ENCODE results near the gene ZSCAN4. TPM values are rescaled to one million over a fixed set of nuclear protein-coding genes. Genes with fewer than 3 reads are reported as not detected.

The ZSCAN4 gene
- total RNA-seq (2022) (not detected in 2 replicates), Bru-seq, nascent RNA (not detected), BruChase-seq, experiment 1, labeled RNA remaining after a 2-hour chase (percentile 8 among the genes with signal in this experiment), BruChase-seq, experiment 2, labeled RNA remaining after a 6-hour chase (not detected)
- long read RNA-seq = 0 reads

DNA sequence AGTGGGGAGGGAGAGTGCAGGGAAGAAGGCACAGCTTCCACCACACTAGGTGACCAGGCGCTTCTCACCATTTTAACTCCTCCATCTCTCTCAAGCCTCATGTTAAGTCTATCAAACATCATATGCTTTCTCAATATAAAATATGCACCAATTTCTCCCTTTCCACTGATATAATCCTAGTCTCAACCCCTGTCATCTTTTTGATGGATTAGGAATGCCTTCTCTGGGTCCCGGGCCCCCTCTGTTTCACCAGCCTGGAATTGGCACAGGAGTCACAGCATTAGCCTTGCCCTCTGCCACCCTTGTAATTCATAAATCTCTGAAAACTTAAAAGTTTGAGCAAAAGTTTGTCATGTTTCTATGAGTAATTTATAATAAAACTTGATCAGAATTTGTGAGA lies at the start of gene ZSCAN4:
ZSCAN4 (plus strand) TSS at position 301 of the 400 bp plus-strand sequence. CDS start 7,211 bp downstream, outside the sequence.
- Mint-ChIP-seq H3K27me3 (ENCODE audit: insufficient read depth, unreplicated experiment) (peaks cover 5% of the 10 kb centered on the region), H3K9me3 (ENCODE audit: unreplicated experiment) (no peaks in the 10 kb centered on the region), H3K36me3 (ENCODE audit: insufficient read depth, unreplicated experiment) (no peaks in the 10 kb centered on the region), H3K4me3 (ENCODE audit: unreplicated experiment) (no peak within 1 kb of the TSS), H3K27ac (ENCODE audit: unreplicated experiment) (no peak within 1 kb of the TSS), H3K4me1 (ENCODE audit: low read depth, unreplicated experiment) (no peaks in the 10 kb centered on the region)
- Histone ChIP-seq H3K4me3 (ENCODE audit: low read depth, low read length) (no peak within 1 kb of the TSS), H3K9me3 (no peaks in the 10 kb centered on the region), H3K4me1 (no peaks in the 10 kb centered on the region), H3K36me3 (ENCODE audit: control insufficient read depth, insufficient read depth, low read length) (no peaks in the 10 kb centered on the region), H3K27me3 (replicated peaks; ENCODE audit: control insufficient read depth, insufficient read depth, low read length) (no peaks in the 10 kb centered on the region)
- BruUV-seq (replicated peaks) = no TSS peak
- ChIA-PET POLR2A (no interaction called here), CTCF (no interaction called here)
- TF ChIP-seq CTCF (IDR thresholded peaks at IDR 0.05; ENCODE audit: insufficient read depth in 1 of 2, low read depth in 1 of 2, low read length in 1 of 2, severe bottlenecking in 1 of 2, unreplicated experiment in 1 of 2) = no peak
- intact Hi-C loops (cut with micrococcal nuclease; ENCODE audit: unreplicated experiment) = no loop called here
- no peak for DNase-seq

GRCh38 chr19:57620673-57621348 lies 47.9 kb upstream of the ZSCAN4 start:
- Mint-ChIP-seq H3K4me1 (ENCODE audit: low read depth, unreplicated experiment) (no peaks in the 10 kb centered on the region), H3K36me3 (ENCODE audit: insufficient read depth, unreplicated experiment) (peaks cover 36% of the 10 kb centered on the region), H3K27ac (ENCODE audit: unreplicated experiment) (no peak overlapping the region), H3K9me3 (ENCODE audit: unreplicated experiment) (peaks cover 54% of the 10 kb centered on the region), H3K27me3 (ENCODE audit: insufficient read depth, unreplicated experiment) (no peaks in the 10 kb centered on the region), H3K4me3 (ENCODE audit: unreplicated experiment) (no peak overlapping the region)
- BruUV-seq (replicated peaks) = no TSS peak
- H3K4me1 ChIP-seq = no peaks in the 10 kb centered on the region
- TF ChIP-seq CTCF (IDR thresholded peaks at IDR 0.05; ENCODE audit: insufficient read depth in 1 of 2, low read depth in 1 of 2, low read length in 1 of 2, severe bottlenecking in 1 of 2, unreplicated experiment in 1 of 2) = no peak
- H3K27me3 ChIP-seq (replicated peaks; ENCODE audit: control insufficient read depth, insufficient read depth, low read length) = no peaks in the 10 kb centered on the region
- CTCF ChIA-PET = no interaction called here
- no peak for DNase-seq
- peaks cover 48% of the 10 kb centered on the region for H3K9me3 ChIP-seq
- H3K36me3 ChIP-seq (ENCODE audit: control insufficient read depth, insufficient read depth, low read length) = peaks cover 7% of the 10 kb centered on the region
- POLR2A ChIA-PET = no interaction called here
- H3K4me3 ChIP-seq (ENCODE audit: low read depth, low read length) = no peak overlapping the region
- intact Hi-C loops (cut with micrococcal nuclease; ENCODE audit: unreplicated experiment) = no loop called here

DNA sequence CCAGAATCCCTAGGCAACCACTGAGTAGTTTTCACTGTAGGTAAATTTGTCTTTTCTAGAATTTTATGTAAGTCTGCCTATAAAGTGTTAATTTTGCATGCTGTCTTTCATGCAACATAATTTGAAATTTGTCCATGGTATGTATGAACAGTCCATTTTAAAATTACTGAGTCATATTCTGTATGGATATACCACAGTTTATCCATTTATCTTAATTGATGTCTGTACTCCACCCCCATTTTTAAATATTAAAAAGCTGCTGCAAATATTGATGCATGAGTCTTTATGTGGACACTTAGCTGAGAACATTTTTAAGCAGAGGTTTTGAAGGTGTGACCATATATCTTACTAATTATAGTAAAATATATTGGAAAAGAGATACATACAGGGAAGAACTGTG lies 45.6 kb upstream of the ZSCAN4 start:
- CTCF ChIA-PET = no interaction called here
- Histone ChIP-seq H3K9me3 (peaks cover 35% of the 10 kb centered on the region), H3K36me3 (ENCODE audit: control insufficient read depth, insufficient read depth, low read length) (peaks cover 6% of the 10 kb centered on the region), H3K4me3 (ENCODE audit: low read depth, low read length) (no peak overlapping the region), H3K4me1 (no peaks in the 10 kb centered on the region), H3K27me3 (replicated peaks; ENCODE audit: control insufficient read depth, insufficient read depth, low read length) (no peaks in the 10 kb centered on the region)
- Mint-ChIP-seq H3K4me1 (ENCODE audit: low read depth, unreplicated experiment) (no peaks in the 10 kb centered on the region), H3K27me3 (ENCODE audit: insufficient read depth, unreplicated experiment) (no peaks in the 10 kb centered on the region), H3K4me3 (ENCODE audit: unreplicated experiment) (no peak overlapping the region), H3K9me3 (ENCODE audit: unreplicated experiment) (peaks cover 37% of the 10 kb centered on the region), H3K27ac (ENCODE audit: unreplicated experiment) (no peak overlapping the region), H3K36me3 (ENCODE audit: insufficient read depth, unreplicated experiment) (peaks cover 25% of the 10 kb centered on the region)
- POLR2A ChIA-PET = no interaction called here
- no TSS peak for BruUV-seq (replicated peaks)
- DNase-seq = no peak
- no peak for TF ChIP-seq CTCF (IDR thresholded peaks at IDR 0.05; ENCODE audit: insufficient read depth in 1 of 2, low read depth in 1 of 2, low read length in 1 of 2, severe bottlenecking in 1 of 2, unreplicated experiment in 1 of 2)
- intact Hi-C loops (cut with micrococcal nuclease; ENCODE audit: unreplicated experiment) = no loop called here
